Activated CD4-positive, alpha-beta T cell treated with anti-CD3 and anti-CD28 coated beads, Interleukin-2, amount 50 U/mL, for 48 hours (primary cell): ENCODE data around the gene OPCML.

Experiments used
- DNase-seq, 2 experiments: peaks; one replicate each; pipeline ENCODE4 v3.0.0-alpha.2; 2020

Gene OPCML

DNA sequence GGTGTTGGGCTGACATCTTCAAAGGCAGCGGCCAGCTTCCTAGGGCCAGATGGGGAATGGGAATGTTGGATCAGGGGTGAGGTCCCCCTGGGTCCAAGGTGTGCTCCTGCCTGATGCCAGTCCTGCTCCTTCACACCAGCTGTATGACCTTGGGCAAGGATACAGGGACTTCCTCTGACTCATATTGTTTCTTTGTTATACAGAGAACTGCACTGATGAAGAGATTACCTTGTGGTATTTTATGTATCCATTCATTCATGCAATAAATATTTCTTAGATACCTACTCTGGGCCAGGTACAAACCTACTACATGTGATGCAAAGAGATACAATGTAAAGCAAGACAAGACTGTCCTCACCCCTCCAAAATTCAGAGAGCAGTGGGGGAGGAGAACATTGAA, 3.9 kb upstream of the OPCML start:
- no peak for DNase-seq

DNA sequence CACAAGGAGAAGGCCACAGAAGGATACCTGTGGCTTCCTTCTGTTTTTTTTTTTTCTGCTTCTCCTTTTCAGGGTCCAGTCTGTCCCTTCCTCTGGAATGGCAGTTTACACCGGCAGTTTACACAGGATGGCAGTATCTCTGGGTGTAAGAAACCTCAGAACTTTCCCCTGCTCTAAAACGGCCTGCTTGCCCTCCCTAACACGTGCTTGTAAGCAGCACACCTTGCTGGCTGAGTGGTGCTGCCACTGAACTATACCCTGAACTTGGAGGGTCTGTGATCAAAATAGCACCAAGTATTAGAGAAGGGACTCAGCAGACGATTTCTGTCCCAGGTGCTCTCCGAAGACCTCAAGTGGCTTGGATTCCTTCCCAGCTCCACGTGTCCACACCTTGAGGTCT, 904 bp upstream of the OPCML start:
- no peak for DNase-seq

DNA sequence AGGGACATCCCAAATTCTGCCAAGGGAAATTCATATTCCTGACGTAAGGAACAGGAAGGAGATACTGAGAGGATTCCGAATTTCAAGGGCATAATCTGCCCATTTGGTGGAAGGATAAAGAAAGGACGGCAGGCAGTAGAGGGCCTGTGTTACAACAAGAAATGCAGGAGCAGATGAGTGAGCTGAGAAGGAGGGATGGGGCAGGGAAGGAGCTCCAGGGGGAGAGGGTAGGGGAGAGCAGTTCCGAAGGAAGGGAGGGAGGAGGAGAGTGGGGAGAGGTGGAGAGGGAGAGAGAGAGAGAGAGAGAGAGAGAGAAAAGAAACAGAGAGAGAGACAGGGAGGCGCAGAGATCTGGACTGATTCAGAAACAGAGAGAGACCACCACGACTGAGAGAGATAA, 843 bp downstream of the OPCML start:
- DNase-seq, result no peak

DNA sequence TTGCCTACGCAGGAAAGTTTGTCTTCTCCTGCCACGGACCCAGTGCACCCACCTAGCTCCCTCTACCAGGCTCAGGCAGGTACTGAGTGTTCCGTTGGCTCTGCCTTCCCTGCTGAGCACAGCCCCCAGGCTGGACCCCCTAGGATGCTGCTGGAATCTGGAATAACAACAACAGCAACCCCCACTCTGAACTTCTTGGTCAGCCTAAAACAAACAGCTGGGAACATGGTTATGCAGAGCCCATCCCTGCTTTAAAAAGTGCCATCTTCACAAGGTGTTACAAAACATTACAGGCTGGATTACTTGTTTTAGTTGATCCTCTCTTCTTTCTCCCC, 1.8 kb downstream of the OPCML start:
- no peak for DNase-seq

DNA sequence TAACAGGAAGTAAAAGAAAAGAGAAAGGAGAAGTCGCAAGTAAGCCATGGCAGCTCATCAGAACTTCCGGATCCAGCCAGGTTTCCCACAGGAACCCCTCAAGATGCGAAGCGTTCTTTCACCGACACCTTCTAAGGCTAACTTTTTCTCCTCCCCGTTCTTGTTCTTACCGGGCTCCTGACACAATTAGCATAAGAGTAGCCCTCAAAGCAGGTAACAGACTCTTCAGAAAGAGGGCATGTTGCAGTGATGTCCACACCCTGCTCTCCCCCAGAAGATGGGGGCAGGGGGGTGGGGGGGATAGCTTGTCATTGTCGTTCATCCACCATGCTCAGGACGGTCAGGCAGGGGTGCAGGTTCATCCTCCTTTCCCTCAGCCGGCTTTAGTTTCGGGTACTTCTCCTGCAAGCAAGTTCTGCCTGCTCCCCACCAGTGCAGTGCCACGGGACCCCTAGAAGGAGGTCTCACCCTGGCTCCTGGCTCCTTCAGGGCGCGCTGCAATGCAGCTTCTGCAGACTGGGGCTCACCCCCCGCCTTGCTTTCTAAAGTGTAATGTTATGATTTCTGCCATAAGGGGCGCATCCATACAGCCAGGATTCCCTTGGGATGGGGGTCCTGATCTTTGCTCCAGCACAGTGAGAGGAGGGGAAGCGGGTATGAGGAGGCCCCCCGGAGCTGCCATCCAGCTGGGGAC, 2.3 kb downstream of the OPCML start:
- no peak for DNase-seq

DNA sequence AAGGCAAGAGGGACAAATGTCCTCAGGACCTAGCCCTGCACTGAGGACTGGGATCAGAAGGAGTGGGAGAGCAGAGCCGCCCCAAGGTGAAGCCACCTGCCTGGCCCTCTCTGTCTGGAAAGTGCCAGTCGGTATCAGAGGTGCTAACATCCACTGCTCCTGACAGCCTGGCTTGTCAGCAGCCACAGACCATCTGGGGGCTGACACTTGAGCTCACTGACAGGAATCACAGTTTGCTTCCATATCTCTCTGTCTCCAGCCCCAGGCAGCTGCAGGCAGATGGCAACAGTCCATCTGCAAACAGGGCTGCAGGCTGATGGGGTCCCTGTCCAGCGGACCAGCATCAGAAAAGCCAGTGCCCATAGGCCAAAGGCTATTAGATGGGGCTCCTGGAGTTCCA, 5.5 kb downstream of the OPCML start:
- DNase-seq, result no peak

DNA sequence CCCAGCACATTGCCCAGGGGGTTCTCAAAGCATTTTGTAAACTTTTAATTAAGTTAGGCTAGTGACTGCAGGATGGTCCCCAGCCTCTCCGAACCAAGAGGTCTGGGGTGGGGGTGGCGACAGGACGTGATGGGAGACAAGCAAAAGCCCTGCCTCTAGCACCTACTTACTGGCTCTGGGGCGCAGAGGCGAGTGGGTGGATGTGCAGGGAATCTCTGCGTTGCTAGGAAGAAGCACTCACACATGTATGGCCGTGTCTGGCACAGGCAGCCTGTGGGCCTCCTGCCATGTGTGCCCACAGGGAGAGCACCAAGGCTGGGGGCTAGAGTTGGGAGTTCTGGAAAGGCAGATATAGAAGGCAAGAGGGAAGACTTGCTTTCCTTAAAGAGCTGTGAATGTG, 6.3 kb downstream of the OPCML start:
- no peak for DNase-seq

- DNase-seq, result no peak
Measured at GRCh38 chr11:133524488-133524887, 7.8 kb downstream of the OPCML start.

DNA sequence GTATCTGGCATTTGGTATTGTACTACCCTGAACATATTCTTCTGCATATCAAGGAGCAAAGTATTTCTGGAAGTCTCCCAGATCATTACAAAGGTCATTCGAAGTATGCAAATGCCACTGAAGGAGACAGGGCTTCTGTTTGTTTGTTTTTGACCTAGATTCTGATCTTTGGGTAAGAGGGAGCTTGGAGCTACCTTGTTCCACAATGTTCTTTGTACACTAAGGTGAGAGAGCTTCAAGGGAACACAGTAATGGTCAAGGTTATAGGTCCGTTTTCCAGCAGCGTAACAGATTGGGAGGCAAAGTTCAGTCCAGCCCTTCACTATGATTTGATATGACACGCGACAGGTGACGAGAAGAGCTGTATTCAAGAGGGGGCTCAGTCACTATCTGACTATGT, 10.0 kb downstream of the OPCML start:
- no peak for DNase-seq

GRCh38 chr11:133521502-133521901, 10.8 kb downstream of the OPCML start:
- DNase-seq, result no peak

- no peak for DNase-seq
Measured at GRCh38 chr11:133520707-133521106, 11.6 kb downstream of the OPCML start.

DNA sequence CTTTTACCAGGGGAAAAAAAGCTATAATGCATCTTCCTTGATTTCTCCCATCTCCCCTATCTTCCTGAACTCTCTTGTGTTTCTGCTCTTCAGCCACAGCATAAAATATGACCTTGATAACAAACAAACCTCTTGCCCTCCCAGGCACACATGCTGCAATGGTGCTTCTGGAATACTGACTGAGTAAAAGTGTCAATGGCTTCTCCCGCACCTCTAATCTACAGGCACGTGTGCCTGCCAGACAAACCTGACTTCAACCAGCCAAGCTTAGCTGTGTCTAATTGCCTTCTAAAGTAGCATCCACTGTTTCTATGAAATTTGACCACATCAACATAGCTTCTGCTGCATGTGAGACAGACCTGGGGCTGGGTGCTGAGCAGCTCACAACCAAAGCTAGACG, 12.7 kb downstream of the OPCML start:
- DNase-seq, result no peak

- DNase-seq, result no peak
Measured at GRCh38 chr11:133518702-133519264, 13.5 kb downstream of the OPCML start.

DNA sequence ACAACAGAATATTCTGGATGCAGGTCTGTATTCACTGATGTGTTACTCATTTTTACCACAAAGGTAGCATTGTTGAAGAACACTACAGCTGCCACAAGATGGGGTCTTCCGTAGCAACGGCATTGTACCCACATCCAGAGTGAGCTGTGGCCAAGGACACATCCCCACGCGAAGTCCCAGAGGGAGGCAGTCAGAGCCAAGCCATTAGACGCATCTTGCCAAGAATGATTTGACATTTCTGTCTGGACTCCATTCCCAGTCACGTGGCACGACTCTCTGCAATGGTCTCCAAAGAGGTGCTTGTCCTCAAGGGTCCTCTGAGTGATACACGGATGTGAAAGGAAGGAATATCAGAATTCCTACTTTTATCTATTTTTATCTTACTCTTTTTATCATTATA, 15.5 kb downstream of the OPCML start:
- DNase-seq, result no peak

GRCh38 chr11:133515107-133515506, 17.2 kb downstream of the OPCML start:
- DNase-seq, result no peak

DNA sequence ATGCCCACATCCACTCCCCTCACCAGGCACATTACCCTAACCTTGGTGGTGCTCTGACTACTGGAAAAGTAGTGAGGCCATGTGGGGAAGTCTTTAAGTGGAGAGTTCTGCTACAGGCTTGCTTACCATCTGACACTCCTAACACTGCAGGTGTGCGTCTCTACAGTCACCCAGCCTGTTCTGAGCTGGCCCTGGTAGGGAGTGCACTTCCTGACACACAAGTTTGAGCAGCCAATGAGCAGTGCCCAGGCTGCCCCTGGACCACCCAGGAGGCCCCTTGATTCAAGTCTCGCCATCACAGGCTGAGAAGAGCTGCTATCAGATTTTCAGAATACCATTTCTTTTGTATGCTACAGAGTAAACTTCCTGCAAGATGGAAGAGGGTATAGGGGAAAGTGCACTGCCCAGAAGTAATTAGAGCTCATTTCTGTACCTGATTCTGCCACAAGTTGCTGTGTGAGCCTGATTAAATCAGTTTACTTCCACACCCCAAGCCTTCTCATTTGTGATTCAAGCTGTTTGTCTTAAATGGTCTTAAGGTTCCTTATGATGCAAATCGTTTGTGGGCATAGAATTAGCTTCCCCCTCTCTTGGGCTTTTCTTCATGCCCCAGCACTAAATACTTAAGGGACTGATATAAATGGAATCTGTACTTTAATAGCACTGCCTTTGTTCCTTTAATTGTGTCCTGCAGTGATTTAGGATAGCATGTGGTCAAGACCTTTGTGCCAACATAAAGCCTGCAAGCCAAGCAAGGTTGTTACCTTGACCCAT, 22.2 kb downstream of the OPCML start:
- no peak for DNase-seq

GRCh38 chr11:133508468-133508867, 23.8 kb downstream of the OPCML start:
- DNase-seq, result no peak

DNA sequence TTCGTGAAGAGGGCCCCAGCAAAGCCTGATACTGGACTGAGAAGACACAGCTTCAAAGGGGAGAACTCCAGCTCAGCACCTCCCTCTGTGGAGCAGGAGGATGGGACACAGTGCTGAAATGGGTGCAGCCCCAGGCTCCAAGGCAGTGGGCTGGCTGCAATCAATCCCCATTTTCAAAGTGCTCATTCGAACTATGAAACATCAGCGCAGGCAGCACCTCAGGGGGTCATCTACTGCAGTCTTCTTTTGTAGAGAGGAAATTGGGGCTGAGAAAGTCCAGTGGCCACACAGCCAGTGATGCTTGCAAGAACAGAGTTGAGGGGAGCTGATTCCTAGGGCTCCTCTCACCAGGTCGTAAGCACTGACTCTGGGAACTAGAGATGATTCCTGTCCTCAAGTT, 25.1 kb downstream of the OPCML start:
- DNase-seq, result no peak

DNA sequence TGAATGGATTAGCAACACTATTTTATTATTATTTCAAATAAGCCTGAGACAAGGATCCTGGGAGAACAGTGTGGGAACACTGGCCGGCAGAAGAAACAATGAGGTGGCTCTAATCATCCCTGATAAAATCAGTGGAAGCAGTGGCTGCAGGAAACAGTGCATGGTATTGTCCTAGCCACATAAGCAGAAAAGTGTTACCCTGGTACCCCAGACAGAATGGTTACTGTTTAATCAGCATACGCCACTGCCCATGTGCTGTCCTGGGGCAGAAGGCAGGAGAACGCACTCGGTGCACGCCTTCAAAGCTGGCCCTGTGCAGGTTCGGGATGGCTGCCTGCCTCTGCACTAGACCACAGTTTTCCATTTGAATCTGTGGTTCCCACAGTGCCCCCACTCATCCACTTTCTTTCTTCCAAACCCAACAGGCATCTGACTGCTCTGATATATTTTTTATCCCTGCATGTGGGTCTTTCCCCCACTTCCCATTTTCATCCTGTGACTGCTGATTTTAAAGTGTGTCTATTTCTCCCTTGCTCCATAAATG, 25.7 kb downstream of the OPCML start:
- DNase-seq, result no peak

- DNase-seq, result no peak
Measured at GRCh38 chr11:133506023-133506422, 26.3 kb downstream of the OPCML start.

- no peak for DNase-seq
Measured at GRCh38 chr11:133504906-133505305, 27.4 kb downstream of the OPCML start.

- no peak for DNase-seq
Measured at GRCh38 chr11:133503776-133504175, 28.5 kb downstream of the OPCML start.

DNA sequence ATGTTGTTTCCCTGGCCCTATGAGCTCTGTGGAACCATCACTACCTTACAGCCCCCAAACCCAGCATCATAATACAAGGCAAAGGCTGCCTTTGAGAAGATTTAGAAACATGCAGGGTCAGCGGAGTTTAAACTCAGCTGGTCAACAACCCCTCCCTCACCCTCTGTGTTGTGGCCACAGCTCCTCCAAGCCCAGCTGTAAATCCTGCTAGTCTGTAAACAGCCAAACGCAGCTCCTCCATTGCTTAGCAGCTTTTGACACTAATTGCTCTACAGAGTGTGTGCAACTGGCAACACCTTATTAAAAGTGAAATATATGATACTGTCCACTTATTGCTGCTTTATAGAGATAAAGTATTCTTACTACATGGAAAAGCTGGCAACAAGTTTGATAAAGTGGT, 29.1 kb downstream of the OPCML start:
- no peak for DNase-seq
